KMS-11 (cell line): Measurements from ENCODE around the gene NLGN2.

Source experiments
- H2AFZ ChIP-seq: fragments of 200-600 bp; sonication (generic); 2 replicates; pipeline ENCODE4 v1.6.1; 2016; ENCODE audit warnings: antibody characterized with exemption, mixed run types, low read depth
- H3K27ac ChIP-seq: fragments of 200-600 bp; sonication (generic); 2 replicates; pipeline ENCODE4 v1.6.1; 2016; ENCODE audit warnings: mild to moderate bottlenecking, mixed run types
- H3K27me3 ChIP-seq: fragments of 200-600 bp; sonication (generic); 2 replicates; pipeline ENCODE4 v1.6.1; 2017; ENCODE audit warnings: mild to moderate bottlenecking, low read depth, mixed run types, moderate library complexity; ENCODE audit not compliant: insufficient read depth
- H3K36me3 ChIP-seq: fragments of 200-600 bp; sonication (generic); 2 replicates; pipeline ENCODE4 v1.6.1; 2017; ENCODE audit warnings: mild to moderate bottlenecking, mixed run types; ENCODE audit not compliant: insufficient read depth
- H3K4me1 ChIP-seq: fragments of 200-600 bp; sonication (generic); 2 replicates; pipeline ENCODE4 v1.6.1; 2016; ENCODE audit warnings: mild to moderate bottlenecking, low read depth, mixed run types; ENCODE audit not compliant: poor library complexity, severe bottlenecking
- H3K4me2 ChIP-seq: fragments of 200-600 bp; sonication (generic); 2 replicates; pipeline ENCODE4 v1.7.0; 2016; ENCODE audit warnings: mild to moderate bottlenecking, mixed run types
- H3K4me3 ChIP-seq: fragments of 200-600 bp; sonication (generic); IDR thresholded peaks from 2 replicates; pipeline ENCODE4 v1.6.1; 2017; ENCODE audit warnings: low read depth, low read length, mixed read lengths; ENCODE audit not compliant: insufficient read depth
- H3K79me2 ChIP-seq: fragments of 200-600 bp; sonication (generic); 2 replicates; pipeline ENCODE4 v1.6.1; 2016; ENCODE audit warnings: low read depth, mixed run types; ENCODE audit not compliant: insufficient read depth
- H3K9ac ChIP-seq: fragments of 200-600 bp; sonication (generic); 2 replicates; pipeline ENCODE4 v1.6.1; 2016; ENCODE audit warnings: mild to moderate bottlenecking, mixed run types
- H4K20me1 ChIP-seq: fragments of 200-600 bp; sonication (generic); 2 replicates; pipeline ENCODE4 v1.6.1; 2016; ENCODE audit warnings: mild to moderate bottlenecking, mixed run types; ENCODE audit not compliant: insufficient read depth
- CTCF ChIP-seq: fragments of 200-600 bp; sonication (generic); conservative IDR thresholded peaks from 2 replicates; pipeline ENCODE4 v1.6.1; 2017; ENCODE audit warnings: low read depth, mild to moderate bottlenecking, antibody characterized with exemption, low read length, moderate library complexity, mixed read lengths

The NLGN2 gene

GRCh38 chr17:7383371-7383741, 24.3 kb upstream of the NLGN2 start:
- no peak overlapping the region for H3K4me3 ChIP-seq
- no peaks in the 10 kb centered on the region for H3K79me2 ChIP-seq
- H4K20me1 ChIP-seq = no peaks in the 10 kb centered on the region
- no peak overlapping the region for H3K4me2 ChIP-seq
- no peaks in the 10 kb centered on the region for H3K27me3 ChIP-seq
- no peak overlapping the region for H3K27ac ChIP-seq
- no peaks in the 10 kb centered on the region for H3K36me3 ChIP-seq
- H3K9ac ChIP-seq = no peak overlapping the region
- no peaks in the 10 kb centered on the region for H3K4me1 ChIP-seq
- TF ChIP-seq CTCF = no peak
- no peak overlapping the region for H2AFZ ChIP-seq

GRCh38 chr17:7383742-7384488, 23.7 kb upstream of the NLGN2 start:
- peak overlapping the region; percentile 27; the same call in 1 of the 2 replicates for H3K9ac ChIP-seq

GRCh38 chr17:7384489-7385081, 23.1 kb upstream of the NLGN2 start:
- no peaks in the 10 kb centered on the region for H4K20me1 ChIP-seq
- peak overlapping the region; percentile 21; the same call in 1 of the 2 replicates for H3K4me2 ChIP-seq
- H3K27ac ChIP-seq = no peak overlapping the region
- H3K27me3 ChIP-seq = no peaks in the 10 kb centered on the region
- TF ChIP-seq CTCF = no peak
- H3K36me3 ChIP-seq = no peaks in the 10 kb centered on the region
- H3K9ac ChIP-seq = peak overlapping the region; percentile 27; the same call in 1 of the 2 replicates
- no peak overlapping the region for H3K4me3 ChIP-seq
- H3K79me2 ChIP-seq = no peaks in the 10 kb centered on the region
- H2AFZ ChIP-seq = no peak overlapping the region
- no peaks in the 10 kb centered on the region for H3K4me1 ChIP-seq

More at GRCh38 chr17:7383742-7384488, 23.7 kb upstream of the NLGN2 start:
- no peak for TF ChIP-seq CTCF
- no peaks in the 10 kb centered on the region for H3K36me3 ChIP-seq
- no peak overlapping the region for H3K27ac ChIP-seq
- no peak overlapping the region for H3K4me3 ChIP-seq
- H3K4me1 ChIP-seq = no peaks in the 10 kb centered on the region
- no peaks in the 10 kb centered on the region for H3K27me3 ChIP-seq
- H3K4me2 ChIP-seq = 0 out of 2 replicates have a peak overlapping the region, but pooled peaks have one; percentile 21
- H3K79me2 ChIP-seq = no peaks in the 10 kb centered on the region
- no peak overlapping the region for H2AFZ ChIP-seq
- H4K20me1 ChIP-seq = no peaks in the 10 kb centered on the region

- no peaks in the 10 kb centered on the region for H3K4me1 ChIP-seq
- no peaks in the 10 kb centered on the region for H3K27me3 ChIP-seq
- TF ChIP-seq CTCF = no peak
- no peaks in the 10 kb centered on the region for H4K20me1 ChIP-seq
- H2AFZ ChIP-seq = no peak overlapping the region
- no peaks in the 10 kb centered on the region for H3K79me2 ChIP-seq
- no peak overlapping the region for H3K4me3 ChIP-seq
- H3K36me3 ChIP-seq = no peaks in the 10 kb centered on the region
- H3K4me2 ChIP-seq = no peak overlapping the region
- H3K27ac ChIP-seq = no peak overlapping the region
- H3K9ac ChIP-seq = no peak overlapping the region
Measured at GRCh38 chr17:7388856-7389255, 18.8 kb upstream of the NLGN2 start.
